Stomach smooth muscle (tissue), 2 donors: ENCODE results near the gene TFR2.

Experiments used
- H3K27ac ChIP-seq: one replicate; pipeline ENCODE4 v1.7.0; 2013; ENCODE audit warnings: mild to moderate bottlenecking, low read length, inconsistent platforms
- H3K27me3 ChIP-seq, 2 donors: one replicate each; pipeline ENCODE4 v1.7.0; 2013; ENCODE audit warnings: low read length in 2 of 2; ENCODE audit not compliant: insufficient read depth in 2 of 2, control insufficient read depth in 1 of 2
- H3K36me3 ChIP-seq, 2 donors: one replicate each; pipeline ENCODE4 v1.7.0; 2013; ENCODE audit warnings: low read length in 2 of 2; ENCODE audit not compliant: control insufficient read depth in 2 of 2, insufficient read depth in 2 of 2
- H3K4me1 ChIP-seq: one replicate; pipeline ENCODE4 v1.7.0; 2013; ENCODE audit warnings: low read length; ENCODE audit not compliant: control insufficient read depth, insufficient read depth
- H3K4me3 ChIP-seq, 2 donors: one replicate each; pipeline ENCODE4 v1.7.0; 2013; ENCODE audit warnings: low read length in 2 of 2
- H3K9ac ChIP-seq, 2 donors: one replicate each; pipeline ENCODE4 v1.7.0; 2013; ENCODE audit warnings: low read length in 2 of 2, mild to moderate bottlenecking in 1 of 2
- H3K9me3 ChIP-seq, 2 donors: one replicate each; pipeline ENCODE4 v1.7.0; 2013; ENCODE audit warnings: low read length in 2 of 2; ENCODE audit not compliant: control insufficient read depth in 2 of 2
- donor health status: healthy.
- donor health status: Pancreatic carcinoma.

The TFR2 gene

GRCh38 chr7:100677308-100678267, 36.2 kb upstream of the TFR2 start:
- H3K9ac ChIP-seq: no peak overlapping the region
- no peak overlapping the region for H3K27ac ChIP-seq
- H3K4me1 ChIP-seq: peaks cover 21% of the 10 kb centered on the region
- no peaks in the 10 kb centered on the region for H3K9me3 ChIP-seq
- H3K4me3 ChIP-seq: no peak overlapping the region
- H3K27me3 ChIP-seq: no peaks in the 10 kb centered on the region
- H3K36me3 ChIP-seq: peaks cover 21 to 23% of the 10 kb centered on the region in 2 donors

- H3K4me1 ChIP-seq: peaks cover 21% of the 10 kb centered on the region
- H3K36me3 ChIP-seq: peaks cover 19 to 20% of the 10 kb centered on the region in 2 donors
- peak overlapping the region; percentile 36 to 57 for H3K9ac ChIP-seq
- no peaks in the 10 kb centered on the region for H3K27me3 ChIP-seq
- peak overlapping the region; percentile 58 for H3K27ac ChIP-seq
- H3K9me3 ChIP-seq: no peaks in the 10 kb centered on the region
- H3K4me3 ChIP-seq: peak overlapping the region; percentile 66 to 89
Observed at GRCh38 chr7:100676501-100677306, 35.4 kb upstream of the TFR2 start.

- H3K9me3 ChIP-seq: no peaks in the 10 kb centered on the region
- peak overlapping the region; percentile 66 to 89 for H3K4me3 ChIP-seq
- H3K36me3 ChIP-seq: peaks cover 16 to 18% of the 10 kb centered on the region in 2 donors
- peak overlapping the region; percentile 55 to 57 for H3K9ac ChIP-seq
- peak overlapping the region; percentile 58 for H3K27ac ChIP-seq
- peaks cover 19% of the 10 kb centered on the region for H3K4me1 ChIP-seq
- no peaks in the 10 kb centered on the region for H3K27me3 ChIP-seq
Observed at GRCh38 chr7:100675581-100676350, 34.4 kb upstream of the TFR2 start.

GRCh38 chr7:100675105-100675451, 33.7 kb upstream of the TFR2 start:
- no peaks in the 10 kb centered on the region for H3K9me3 ChIP-seq
- peak overlapping the region; percentile 84 to 89 for H3K4me3 ChIP-seq
- peaks cover 16% of the 10 kb centered on the region for H3K4me1 ChIP-seq
- peaks cover 16 to 18% of the 10 kb centered on the region in 2 donors for H3K36me3 ChIP-seq
- peak overlapping the region; percentile 95 for H3K27ac ChIP-seq
- peak overlapping the region; percentile 74 to 92 for H3K9ac ChIP-seq
- no peaks in the 10 kb centered on the region for H3K27me3 ChIP-seq

- H3K9me3 ChIP-seq: no peaks in the 10 kb centered on the region
- peak overlapping the region; percentile 95 for H3K27ac ChIP-seq
- peak overlapping the region; percentile 84 to 89 for H3K4me3 ChIP-seq
- H3K4me1 ChIP-seq: peaks cover 12% of the 10 kb centered on the region
- H3K9ac ChIP-seq: peak overlapping the region; percentile 74 to 92
- peaks cover 16 to 18% of the 10 kb centered on the region in 2 donors for H3K36me3 ChIP-seq
- H3K27me3 ChIP-seq: no peaks in the 10 kb centered on the region
Observed at GRCh38 chr7:100674411-100675104, 33.2 kb upstream of the TFR2 start.

- Histone ChIP-seq H3K27ac (peak overlapping the region; percentile 95), H3K27me3 (no peaks in the 10 kb centered on the region), H3K9me3 (no peaks in the 10 kb centered on the region), H3K36me3 (peaks cover 15 to 16% of the 10 kb centered on the region in 2 donors), H3K4me1 (peaks cover 12% of the 10 kb centered on the region), H3K9ac (peak overlapping the region; percentile 83 to 92), H3K4me3 (peak overlapping the region; percentile 84 to 89)
Observed at GRCh38 chr7:100673942-100674410, 32.6 kb upstream of the TFR2 start.

- peaks cover 15 to 16% of the 10 kb centered on the region in 2 donors for H3K36me3 ChIP-seq
- no peaks in the 10 kb centered on the region for H3K9me3 ChIP-seq
- H3K4me1 ChIP-seq: peaks cover 12% of the 10 kb centered on the region
- peak within 1 kb of the TSS; percentile 84 to 89 for H3K4me3 ChIP-seq
- H3K27ac ChIP-seq: peak within 1 kb of the TSS; percentile 95
- H3K27me3 ChIP-seq: no peaks in the 10 kb centered on the region
- H3K9ac ChIP-seq: peak within 1 kb of the TSS; percentile 89 to 92
Observed at GRCh38 chr7:100673302-100673941, 32.1 kb upstream of the TFR2 start, which contains the start of gene GNB2. Gene GNB2 (plus strand): TSS chr7:100673740. CDS start chr7:100676266, 2,526 bp downstream.

- Histone ChIP-seq H3K9me3 (no peaks in the 10 kb centered on the region), H3K4me3 (no peak overlapping the region), H3K4me1 (peaks cover 7% of the 10 kb centered on the region), H3K36me3 (peaks cover 0 to 2% of the 10 kb centered on the region in 2 donors), H3K9ac (no peak overlapping the region), H3K27me3 (no peaks in the 10 kb centered on the region), H3K27ac (no peak overlapping the region)
Observed at GRCh38 chr7:100671353-100672327, 30.3 kb upstream of the TFR2 start.

GRCh38 chr7:100670074-100670473, 28.7 kb upstream of the TFR2 start:
- Histone ChIP-seq H3K4me1 (peaks cover 3% of the 10 kb centered on the region), H3K36me3 (no peaks in the 10 kb centered on the region), H3K9ac (no peak overlapping the region), H3K4me3 (no peak overlapping the region), H3K9me3 (no peaks in the 10 kb centered on the region), H3K27ac (no peak overlapping the region), H3K27me3 (no peaks in the 10 kb centered on the region)
